MCF 10A (cell line): ENCODE data around the gene NFIL3. TPM values are rescaled to one million over a fixed set of nuclear protein-coding genes. Genes with fewer than 3 reads are reported as not detected.

Source experiments
- BruUV-seq: library from RNA; stranded (reverse); fragments of 400-500 nt; replicated peaks from 2 replicates; lab custom pipeline; 2021; lab: Mats Ljungman, UMichigan
- CTCF ChIA-PET: fragments of 300-600 bp; sonication (Branson Sonifier 250); formaldehyde crosslinking; extraction: SDS; loops from one replicate; lab custom pipeline; 2021; ENCODE audit warnings: antibody characterized with exemption, inconsistent platforms; lab: Yijun Ruan, JAX
- POLR2A ChIA-PET: fragments of 300-600, 350-650 bp; sonication (Branson Sonifier 250); formaldehyde crosslinking; extraction: SDS; loops from one replicate; lab custom pipeline; 2020; ENCODE audit warnings: antibody characterized with exemption, inconsistent platforms; lab: Yijun Ruan, JAX
- DNase-seq: peaks from one replicate; pipeline ENCODE4 v3.0.0-alpha.2; 2018; ENCODE audit not compliant: unreplicated experiment
- H3K27ac Mint-ChIP-seq: one replicate; pipeline ENCODE4 v1.8.0; 2022; ENCODE audit warnings: mild to moderate bottlenecking, low read depth, mixed read lengths; ENCODE audit not compliant: unreplicated experiment
- H3K27me3 Mint-ChIP-seq: one replicate; pipeline ENCODE4 v1.8.0; 2022; ENCODE audit warnings: mixed read lengths; ENCODE audit not compliant: insufficient read depth, unreplicated experiment
- H3K36me3 Mint-ChIP-seq: one replicate; pipeline ENCODE4 v1.8.0; 2022; ENCODE audit warnings: mild to moderate bottlenecking, moderate library complexity, mixed read lengths; ENCODE audit not compliant: insufficient read depth, unreplicated experiment
- H3K4me1 Mint-ChIP-seq: one replicate; pipeline ENCODE4 v1.8.0; 2022; ENCODE audit warnings: mixed read lengths; ENCODE audit not compliant: insufficient read depth, unreplicated experiment
- H3K4me3 Mint-ChIP-seq: one replicate; pipeline ENCODE4 v1.8.0; 2022; ENCODE audit warnings: mild to moderate bottlenecking, moderate library complexity, mixed read lengths; ENCODE audit not compliant: unreplicated experiment
- H3K9me3 Mint-ChIP-seq: one replicate; pipeline ENCODE4 v1.8.0; 2022; ENCODE audit warnings: mixed read lengths; ENCODE audit not compliant: unreplicated experiment
- intact Hi-C: fragments of 100-400 bp; cut with micrococcal nuclease; formaldehyde crosslinking; loops from 2 replicates; pipeline ENCODE4 v1.14.1; 2022
- total RNA-seq: library from RNA; stranded (reverse); gene quantifications from 2 replicates; pipeline ENCODE4 v1.2.3, GENCODE V29; 2022
- TF ChIP-seq, protein P1 (sequence below): fragments of 200-600 bp; IDR thresholded peaks from one replicate; pipeline ENCODE4 v1.8.0; 2022; ENCODE audit warnings: antibody characterized with exemption, mild to moderate bottlenecking; ENCODE audit not compliant: unreplicated experiment

The NFIL3 gene
- total RNA-seq, 1 experiment from 2014 or later: 76.8 TPM

DNA sequence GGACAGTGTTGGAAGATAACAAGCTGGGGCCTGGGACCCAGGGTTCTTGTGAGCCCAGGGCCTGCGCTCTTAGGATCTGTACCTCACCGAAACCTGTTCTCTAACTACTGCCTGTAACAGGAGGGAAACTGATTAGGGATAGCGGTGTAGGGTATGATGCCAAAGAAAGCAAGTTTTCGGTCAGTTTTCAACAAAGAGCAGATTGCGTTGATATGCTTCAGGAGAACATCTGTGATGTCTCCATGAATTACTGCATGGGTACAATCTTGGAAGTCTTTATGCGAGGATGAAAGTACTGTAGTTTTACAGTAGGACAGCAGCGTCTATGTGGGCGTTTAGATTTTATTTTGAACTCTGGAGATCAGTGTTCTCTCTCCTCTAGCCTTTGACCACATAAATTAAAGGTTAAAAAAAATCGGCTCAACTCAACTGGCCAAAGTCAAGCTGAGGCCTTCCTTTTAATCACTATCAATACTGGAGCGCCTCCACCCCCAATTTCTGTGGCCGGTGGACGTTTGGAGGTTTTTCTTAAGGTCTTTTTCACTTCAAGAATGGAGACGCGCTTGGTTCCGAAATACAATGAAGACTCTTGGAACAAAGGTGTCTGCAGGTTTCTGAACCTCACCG lies 3.0 kb downstream of the NFIL3 start:
- DNase-seq: no peak
- peaks cover 51% of the 10 kb centered on the region for H3K4me1 Mint-ChIP-seq
- peak overlapping the region; percentile 100 for H3K4me3 Mint-ChIP-seq
- ChIA-PET POLR2A (interaction anchor here (0.5 to 11.8 kb wide), 18 partner anchors 8 to 1287 kb away, joined by 3 to 124 read pairs (median 5); partner anchors contain the start of gene AUH), CTCF (interaction anchor here (0.9 to 1.5 kb wide), 5 partner anchors 8 to 303 kb away, joined by 3 to 5 read pairs (median 3); no protein-coding TSS in a partner anchor)
- no peaks in the 10 kb centered on the region for H3K27me3 Mint-ChIP-seq
- peaks cover 35% of the 10 kb centered on the region for H3K36me3 Mint-ChIP-seq
- TF ChIP-seq, protein P1, sequence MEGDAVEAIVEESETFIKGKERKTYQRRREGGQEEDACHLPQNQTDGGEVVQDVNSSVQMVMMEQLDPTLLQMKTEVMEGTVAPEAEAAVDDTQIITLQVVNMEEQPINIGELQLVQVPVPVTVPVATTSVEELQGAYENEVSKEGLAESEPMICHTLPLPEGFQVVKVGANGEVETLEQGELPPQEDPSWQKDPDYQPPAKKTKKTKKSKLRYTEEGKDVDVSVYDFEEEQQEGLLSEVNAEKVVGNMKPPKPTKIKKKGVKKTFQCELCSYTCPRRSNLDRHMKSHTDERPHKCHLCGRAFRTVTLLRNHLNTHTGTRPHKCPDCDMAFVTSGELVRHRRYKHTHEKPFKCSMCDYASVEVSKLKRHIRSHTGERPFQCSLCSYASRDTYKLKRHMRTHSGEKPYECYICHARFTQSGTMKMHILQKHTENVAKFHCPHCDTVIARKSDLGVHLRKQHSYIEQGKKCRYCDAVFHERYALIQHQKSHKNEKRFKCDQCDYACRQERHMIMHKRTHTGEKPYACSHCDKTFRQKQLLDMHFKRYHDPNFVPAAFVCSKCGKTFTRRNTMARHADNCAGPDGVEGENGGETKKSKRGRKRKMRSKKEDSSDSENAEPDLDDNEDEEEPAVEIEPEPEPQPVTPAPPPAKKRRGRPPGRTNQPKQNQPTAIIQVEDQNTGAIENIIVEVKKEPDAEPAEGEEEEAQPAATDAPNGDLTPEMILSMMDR: no peak
- peak overlapping the region; percentile 99 for H3K27ac Mint-ChIP-seq
- intact Hi-C loops: loop anchor here (5.0 to 10.0 kb wide), 2 partner anchors 146 to 223 kb away; no protein-coding TSS in a partner anchor
- BruUV-seq: no TSS peak
- H3K9me3 Mint-ChIP-seq: no peaks in the 10 kb centered on the region

DNA sequence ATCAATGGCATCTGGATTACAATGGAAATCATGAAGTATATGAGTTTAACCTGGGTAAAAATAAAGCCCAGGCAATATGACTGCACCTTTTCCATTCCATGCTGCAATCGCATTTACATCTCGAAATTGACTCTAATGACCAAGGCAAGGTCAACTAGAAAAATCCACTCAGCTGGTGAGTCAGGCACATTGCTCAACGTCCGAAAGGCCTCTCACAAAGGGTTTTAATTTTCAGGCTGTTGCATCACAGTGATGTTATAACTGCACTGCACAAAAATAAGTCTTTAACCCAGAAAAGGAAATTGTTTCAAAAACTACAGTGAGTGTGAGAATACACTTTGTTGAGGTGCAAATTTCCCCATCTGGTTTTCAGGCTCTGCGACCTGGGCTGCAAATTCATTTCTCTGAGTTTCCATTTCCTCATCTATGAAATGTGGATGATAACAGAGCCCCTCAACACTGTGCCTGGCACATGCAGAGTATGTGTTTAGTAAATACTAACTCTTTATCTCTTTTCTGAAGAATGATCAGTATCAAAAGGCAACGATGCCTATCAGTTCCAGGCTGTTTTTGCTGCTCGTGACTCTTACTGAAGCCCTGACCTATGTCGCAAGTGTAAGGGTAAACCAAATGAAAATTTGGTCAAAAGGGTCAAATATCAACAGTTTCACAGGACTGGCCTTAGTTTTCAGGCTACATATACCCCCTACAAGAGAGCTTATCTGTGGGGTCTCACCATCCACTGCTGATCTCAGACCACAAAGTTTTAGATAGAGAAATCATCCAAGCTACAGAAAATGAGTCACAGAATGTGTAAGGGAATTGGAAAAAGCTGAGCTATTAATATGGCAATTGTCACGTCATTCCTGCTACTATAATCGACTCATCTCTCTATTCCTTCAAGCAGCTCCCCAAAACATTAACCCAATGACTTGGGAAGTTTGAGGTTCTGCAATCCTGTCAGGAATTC lies 4.1 kb downstream of the NFIL3 start:
- ChIA-PET CTCF (interaction anchor here (0.7 to 1.5 kb wide), 5 partner anchors 9 to 429 kb away, joined by 3 to 5 read pairs (median 3); no protein-coding TSS in a partner anchor), POLR2A (interaction anchor here (0.5 to 11.8 kb wide), 25 partner anchors 7 to 536 kb away, joined by 3 to 124 read pairs (median 5); partner anchors contain the start of gene AUH)
- peaks cover 51% of the 10 kb centered on the region for H3K4me1 Mint-ChIP-seq
- H3K27me3 Mint-ChIP-seq: no peaks in the 10 kb centered on the region
- intact Hi-C loops: loop anchor here (5.0 to 10.0 kb wide), 2 partner anchors 145 to 222 kb away; no protein-coding TSS in a partner anchor
- peaks cover 46% of the 10 kb centered on the region for H3K36me3 Mint-ChIP-seq
- H3K4me3 Mint-ChIP-seq: peak overlapping the region; percentile 100
- peak; percentile 96 for DNase-seq
- TSS peak; percentile 53 for BruUV-seq
- TF ChIP-seq, protein P1: no peak
- no peaks in the 10 kb centered on the region for H3K9me3 Mint-ChIP-seq
- H3K27ac Mint-ChIP-seq: peak overlapping the region; percentile 99

DNA sequence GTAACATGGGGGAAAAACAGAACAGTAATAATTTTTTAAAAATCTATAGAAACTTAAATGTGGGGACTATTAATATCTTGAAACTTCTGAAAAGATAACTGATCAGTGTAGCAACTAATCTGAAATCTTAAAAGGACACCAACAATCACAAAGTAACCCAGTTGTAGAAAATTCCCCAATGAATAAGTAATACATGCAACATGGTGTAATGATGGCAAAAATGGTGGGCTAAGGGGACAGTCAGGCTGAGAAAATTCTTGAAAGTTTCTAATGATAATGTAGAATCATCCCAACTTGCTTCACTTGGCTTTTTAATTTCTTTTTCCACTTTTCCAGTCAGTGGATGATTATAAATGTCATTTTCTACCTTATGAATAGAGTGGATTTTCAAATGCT lies 5.4 kb downstream of the NFIL3 start:
- Mint-ChIP-seq H3K36me3 (peaks cover 56% of the 10 kb centered on the region), H3K9me3 (no peaks in the 10 kb centered on the region), H3K4me3 (no peak overlapping the region), H3K27ac (no peak overlapping the region), H3K27me3 (no peaks in the 10 kb centered on the region), H3K4me1 (peaks cover 62% of the 10 kb centered on the region)
- POLR2A ChIA-PET: interaction anchor here (0.6 to 11.8 kb wide), 14 partner anchors 7 to 497 kb away, joined by 3 to 124 read pairs (median 3); partner anchors contain the start of gene AUH
- no peak for DNase-seq
- CTCF ChIA-PET: no interaction called here
- TF ChIP-seq, protein P1: no peak
- no TSS peak for BruUV-seq
- intact Hi-C loops: no loop called here
